ENCODE results near the gene ALG1. TPM values are rescaled to one million over a fixed set of nuclear protein-coding genes. Genes with fewer than 3 reads are reported as not detected.

Gene ALG1
- total and polyA plus RNA-seq, 2 of the 13 experiments (the other 11 are each of a cell fraction or from before 2014, with no cell fraction given), result 43.3 to 75.6 TPM

GRCh38 chr16:5025171-5025632 is 46.4 kb upstream of the ALG1 start (continued):
- TF ChIP-seq HNRNPUL1 (IDR thresholded peaks at IDR 0.05; ENCODE audit: low read depth, low read length) (no peak), GTF2F1 (IDR thresholded peaks at IDR 0.05; ENCODE audit: low read length) (no peak), SAFB2 (CRISPR knock-in tag; IDR thresholded peaks at IDR 0.05; ENCODE audit: borderline replicate concordance, low read depth) (no peak), ZNF543 (CRISPR knock-in tag; IDR thresholded peaks at IDR 0.05) (no peak), ZNF101 (CRISPR knock-in tag; IDR thresholded peaks at IDR 0.05; ENCODE audit: borderline replicate concordance, low read depth) (no peak), ZNF34 (CRISPR knock-in tag; IDR thresholded peaks at IDR 0.05; ENCODE audit: borderline replicate concordance) (no peak), IRX3 (CRISPR knock-in tag; IDR thresholded peaks at IDR 0.05; ENCODE audit: borderline replicate concordance, low read depth) (no peak), ZNF569 (CRISPR knock-in tag; IDR thresholded peaks at IDR 0.05; ENCODE audit: borderline replicate concordance) (no peak), ZSCAN5A (CRISPR knock-in tag; IDR thresholded peaks at IDR 0.05; ENCODE audit: borderline replicate concordance) (no peak), ZNF234 (CRISPR knock-in tag; conservative IDR thresholded peaks at IDR 0.05) (no peak), KLF6 (CRISPR knock-in tag; IDR thresholded peaks at IDR 0.05) (no peak), ZSCAN31 (CRISPR knock-in tag; IDR thresholded peaks at IDR 0.05; ENCODE audit: low read depth) (no peak), SPEN (CRISPR knock-in tag; IDR thresholded peaks at IDR 0.05; ENCODE audit: low read depth) (no peak), HHEX (CRISPR knock-in tag; IDR thresholded peaks at IDR 0.05) (no peak), MAFK (conservative IDR thresholded peaks at IDR 0.05 in 1 of 2, IDR thresholded peaks at IDR 0.05 in 1 of 2; ENCODE audit: low read length in 2 of 2) (no peak), ZNF678 (CRISPR knock-in tag; IDR thresholded peaks at IDR 0.05) (no peak), ZNF383 (CRISPR knock-in tag; IDR thresholded peaks at IDR 0.05; ENCODE audit: borderline replicate concordance) (no peak), NR0B2 (CRISPR knock-in tag; IDR thresholded peaks at IDR 0.05) (no peak), RFX3 (CRISPR knock-in tag; IDR thresholded peaks at IDR 0.05) (no peak), FOXO1 (CRISPR knock-in tag; IDR thresholded peaks at IDR 0.05) (no peak), JARID2 (CRISPR knock-in tag; IDR thresholded peaks at IDR 0.05; ENCODE audit: insufficient replicate concordance) (no peak), PRPF4 (IDR thresholded peaks at IDR 0.05; ENCODE audit: low read depth, low read length, poor library complexity, severe bottlenecking) (no peak)
- TF ChIP-seq, protein P1, sequence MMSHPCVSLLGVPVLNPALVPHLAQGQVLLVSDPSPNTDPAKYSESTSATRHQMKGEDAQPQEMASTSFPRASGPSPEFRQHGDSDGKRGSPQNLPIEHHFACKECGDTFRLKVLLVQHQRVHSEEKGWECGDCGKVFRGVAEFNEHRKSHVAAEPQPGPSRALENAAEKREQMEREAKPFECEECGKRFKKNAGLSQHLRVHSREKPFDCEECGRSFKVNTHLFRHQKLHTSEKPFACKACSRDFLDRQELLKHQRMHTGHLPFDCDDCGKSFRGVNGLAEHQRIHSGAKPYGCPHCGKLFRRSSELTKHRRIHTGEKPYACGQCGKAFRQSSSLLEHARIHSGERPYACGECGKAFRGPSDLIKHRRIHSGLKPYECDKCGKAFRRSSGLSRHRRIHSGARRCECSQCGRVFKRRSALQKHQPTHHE (CRISPR knock-in tag; IDR thresholded peaks at IDR 0.05; ENCODE audit: borderline replicate concordance), result no peak
- TF ChIP-seq, protein P2, sequence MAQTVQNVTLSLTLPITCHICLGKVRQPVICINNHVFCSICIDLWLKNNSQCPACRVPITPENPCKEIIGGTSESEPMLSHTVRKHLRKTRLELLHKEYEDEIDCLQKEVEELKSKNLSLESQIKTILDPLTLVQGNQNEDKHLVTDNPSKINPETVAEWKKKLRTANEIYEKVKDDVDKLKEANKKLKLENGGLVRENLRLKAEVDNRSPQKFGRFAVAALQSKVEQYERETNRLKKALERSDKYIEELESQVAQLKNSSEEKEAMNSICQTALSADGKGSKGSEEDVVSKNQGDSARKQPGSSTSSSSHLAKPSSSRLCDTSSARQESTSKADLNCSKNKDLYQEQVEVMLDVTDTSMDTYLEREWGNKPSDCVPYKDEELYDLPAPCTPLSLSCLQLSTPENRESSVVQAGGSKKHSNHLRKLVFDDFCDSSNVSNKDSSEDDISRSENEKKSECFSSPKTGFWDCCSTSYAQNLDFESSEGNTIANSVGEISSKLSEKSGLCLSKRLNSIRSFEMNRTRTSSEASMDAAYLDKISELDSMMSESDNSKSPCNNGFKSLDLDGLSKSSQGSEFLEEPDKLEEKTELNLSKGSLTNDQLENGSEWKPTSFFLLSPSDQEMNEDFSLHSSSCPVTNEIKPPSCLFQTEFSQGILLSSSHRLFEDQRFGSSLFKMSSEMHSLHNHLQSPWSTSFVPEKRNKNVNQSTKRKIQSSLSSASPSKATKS (CRISPR knock-in tag; IDR thresholded peaks at IDR 0.05), result no peak
